Adrenal gland (tissue), 12 donors: Measurements from ENCODE around the gene TRIO. TPM values are rescaled to one million over a fixed set of nuclear protein-coding genes. Genes with fewer than 3 reads are reported as not detected.

Experiments
- DNase-seq, 7 donors: peaks; one replicate each; pipeline ENCODE4 v3.0.0-alpha.2; 2019 to 2020
- H3K27ac ChIP-seq, 5 donors: fragments of 200-600 bp; sonication (generic) in 4 of 5; 1 replicate in 3 of 5; 2 replicates in 2 of 5; pipeline versions ENCODE4 v1.5.1 to v1.8.0; 2016 to 2020; ENCODE audit warnings: mild to moderate bottlenecking in 1 of 5
- H3K27me3 ChIP-seq: fragments of 200-600 bp; 2 replicates; pipeline ENCODE4 v1.8.0; 2021
- H3K36me3 ChIP-seq, 2 donors: fragments of 200-600 bp; replicated peaks in 1 of 2; 1 replicate in 1 of 2; 2 replicates in 1 of 2; pipeline versions ENCODE4 v1.5.1 to v1.8.0; 2018 to 2022
- H3K4me1 ChIP-seq, 2 donors: fragments of 200-600 bp; replicated peaks in 1 of 2; 1 replicate in 1 of 2; 2 replicates in 1 of 2; pipeline versions ENCODE4 v1.5.1 to v1.8.0; 2018 to 2021
- H3K4me3 ChIP-seq, 4 donors: fragments of 200-600 bp; sonication (generic) in 3 of 4; one replicate each; pipeline ENCODE4 v1.5.1; 2016 to 2018
- H3K9me3 ChIP-seq, 3 donors: fragments of 200-600 bp; sonication (generic) in 1 of 3; replicated peaks in 1 of 3; 1 replicate in 2 of 3; 2 replicates in 1 of 3; pipeline versions ENCODE4 v1.5.1 to v1.8.0; 2016 to 2021
- POLR2A ChIP-seq, 2 donors: fragments of 450-650 bp; IDR thresholded peaks; one replicate each; pipeline ENCODE4 v1.6.1; 2017; ENCODE audit warnings: antibody characterized with exemption in 2 of 2, mild to moderate bottlenecking in 2 of 2, moderate library complexity in 1 of 2
- WGBS, 4 donors: extraction: QIAGEN DNeasy Blood & Tissue Kit in 2 of 4; methylation state at CpG; one replicate each; pipeline versions ENCODE4 v1.1.5 to v1.1.7; 2013 to 2017; 5-methylcytosine and 5-hydroxymethylcytosine counted together
- intact Hi-C, 2 donors: fragments of 100-400 bp; cut with DNase I; formaldehyde crosslinking; loops; one replicate each; pipeline versions ENCODE4 v1.14.1 to v1.15.0; 2022 to 2023
- polyA plus RNA-seq, 3 donors: library from polyadenylated mRNA; stranded (reverse); fragments of 200-250 nt in 2 of 3; fragments of 350-450 nt in 1 of 3; fragmentation: Illumina TruSeq in 1 of 3; extraction: RNeasy Lipid Tissue Mini Kit (QIAGEN cat#74804) in 1 of 3; gene quantifications; one replicate each; pipeline ENCODE4 v1.2.3, GENCODE V29; 2013 to 2014
- total RNA-seq, 9 donors: library from RNA; depleted of rRNA in 4 of 9; stranded (reverse); fragments of >200 nt in 4 of 9; fragments of 120-200 nt in 1 of 9; fragmentation: NEBNext Ultra II Directional in 1 of 9; extraction: Animal tissue kit (Norgen Biotek cat#: 25700) in 1 of 9; gene quantifications; one replicate each; pipeline versions ENCODE4 v1.1.0 to v1.2.4, GENCODE V29; 2013 to 2023
- TF ChIP-seq, protein P1 (sequence below), 6 experiments: fragments of 450-650 bp in 4 of 6; fragments of 200-600 bp in 2 of 6; sonication (generic) in 1 of 6; IDR thresholded peaks; 1 replicate in 5 of 6; 2 replicates in 1 of 6; pipeline versions ENCODE4 v1.5.1 to v1.8.0; 2016 to 2021; ENCODE audit warnings: antibody characterized with exemption in 6 of 6, mild to moderate bottlenecking in 2 of 6, moderate library complexity in 1 of 6
- donor health status: healthy with polysubstance abuse.
- donor health status: Bipolar disorder and iron deficiency.
- donor health status: DM: yes; HTN: yes; CAD: no.
- donor health status: DM: no; HTN: no; CAD: no.
- donor health status: DM: no; HTN: no; CAD: no.
- donor health status: DM: yes; HTN: yes; CAD: no.

TRIO gene
- total and polyA plus RNA-seq, 12 donors: 27.3 to 109 (median 72.4) TPM

DNA sequence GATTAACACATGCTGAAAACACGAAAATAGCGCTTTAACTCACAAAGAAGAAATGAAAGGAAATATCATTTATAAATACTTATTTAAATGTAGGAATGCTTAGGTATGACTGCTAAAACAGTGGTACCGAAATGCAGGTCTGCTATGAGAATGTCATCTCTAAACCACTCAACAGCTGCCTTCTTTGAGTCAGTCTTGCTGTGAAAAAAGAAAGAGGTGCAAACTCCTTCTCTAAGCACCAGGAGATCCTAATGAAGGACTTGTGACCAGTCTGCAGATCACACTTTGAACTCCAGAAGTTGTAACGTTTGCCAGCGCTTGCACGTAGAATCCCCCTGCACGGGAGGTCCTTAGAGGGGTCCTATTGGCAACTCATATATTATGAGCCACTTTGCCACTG is 86.6 kb downstream of the TRIO start:
- H3K27ac ChIP-seq: no peak overlapping the region
- H3K27me3 ChIP-seq: no peaks in the 10 kb centered on the region
- H3K36me3 ChIP-seq: no peaks in the 10 kb centered on the region
- intact Hi-C loops: no loop called here
- TF ChIP-seq, protein P1, sequence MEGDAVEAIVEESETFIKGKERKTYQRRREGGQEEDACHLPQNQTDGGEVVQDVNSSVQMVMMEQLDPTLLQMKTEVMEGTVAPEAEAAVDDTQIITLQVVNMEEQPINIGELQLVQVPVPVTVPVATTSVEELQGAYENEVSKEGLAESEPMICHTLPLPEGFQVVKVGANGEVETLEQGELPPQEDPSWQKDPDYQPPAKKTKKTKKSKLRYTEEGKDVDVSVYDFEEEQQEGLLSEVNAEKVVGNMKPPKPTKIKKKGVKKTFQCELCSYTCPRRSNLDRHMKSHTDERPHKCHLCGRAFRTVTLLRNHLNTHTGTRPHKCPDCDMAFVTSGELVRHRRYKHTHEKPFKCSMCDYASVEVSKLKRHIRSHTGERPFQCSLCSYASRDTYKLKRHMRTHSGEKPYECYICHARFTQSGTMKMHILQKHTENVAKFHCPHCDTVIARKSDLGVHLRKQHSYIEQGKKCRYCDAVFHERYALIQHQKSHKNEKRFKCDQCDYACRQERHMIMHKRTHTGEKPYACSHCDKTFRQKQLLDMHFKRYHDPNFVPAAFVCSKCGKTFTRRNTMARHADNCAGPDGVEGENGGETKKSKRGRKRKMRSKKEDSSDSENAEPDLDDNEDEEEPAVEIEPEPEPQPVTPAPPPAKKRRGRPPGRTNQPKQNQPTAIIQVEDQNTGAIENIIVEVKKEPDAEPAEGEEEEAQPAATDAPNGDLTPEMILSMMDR (IDR thresholded peaks at IDR 0.05): no peak
- TF ChIP-seq POLR2A (IDR thresholded peaks at IDR 0.05): no peak
- no peaks in the 10 kb centered on the region for H3K9me3 ChIP-seq
- peaks cover 0 to 5% of the 10 kb centered on the region in 2 donors for H3K4me1 ChIP-seq
- 85 to 94% (median 89%) methylated on average over 7 of the region's 7 CpGs for WGBS, 4 donors
- H3K4me3 ChIP-seq: no peak overlapping the region
- no peak for DNase-seq

DNA sequence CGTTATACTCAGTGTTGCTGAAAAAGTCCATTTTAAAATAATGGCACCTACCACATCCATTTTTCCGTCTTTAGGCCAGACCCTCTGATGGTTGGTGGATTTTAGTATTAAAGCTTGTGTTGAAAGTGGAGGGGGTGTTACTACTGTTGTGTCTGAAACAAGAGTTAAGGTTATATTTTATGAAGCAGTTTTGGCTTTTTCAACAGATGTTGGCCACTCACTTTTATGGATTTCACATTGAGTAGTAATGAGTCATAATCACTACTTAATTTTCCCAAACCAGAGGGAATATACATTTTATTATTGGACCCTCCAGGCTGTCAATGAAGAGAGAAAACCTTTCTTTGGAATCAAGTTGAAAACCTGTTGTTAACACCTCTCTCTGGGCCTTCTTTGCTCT is 88.0 kb downstream of the TRIO start:
- no peaks in the 10 kb centered on the region for H3K27me3 ChIP-seq
- H3K4me3 ChIP-seq: no peak overlapping the region
- peaks cover 0 to 5% of the 10 kb centered on the region in 2 donors for H3K4me1 ChIP-seq
- TF ChIP-seq, protein P1 (IDR thresholded peaks at IDR 0.05): no peak
- no peak for TF ChIP-seq POLR2A (IDR thresholded peaks at IDR 0.05)
- no peaks in the 10 kb centered on the region for H3K36me3 ChIP-seq
- no peaks in the 10 kb centered on the region for H3K9me3 ChIP-seq
- no peak for DNase-seq
- no peak overlapping the region for H3K27ac ChIP-seq
- WGBS, 4 donors: 93 to 98% (median 97%) methylated on average over 2 of the region's 2 CpGs
- intact Hi-C loops: no loop called here

DNA sequence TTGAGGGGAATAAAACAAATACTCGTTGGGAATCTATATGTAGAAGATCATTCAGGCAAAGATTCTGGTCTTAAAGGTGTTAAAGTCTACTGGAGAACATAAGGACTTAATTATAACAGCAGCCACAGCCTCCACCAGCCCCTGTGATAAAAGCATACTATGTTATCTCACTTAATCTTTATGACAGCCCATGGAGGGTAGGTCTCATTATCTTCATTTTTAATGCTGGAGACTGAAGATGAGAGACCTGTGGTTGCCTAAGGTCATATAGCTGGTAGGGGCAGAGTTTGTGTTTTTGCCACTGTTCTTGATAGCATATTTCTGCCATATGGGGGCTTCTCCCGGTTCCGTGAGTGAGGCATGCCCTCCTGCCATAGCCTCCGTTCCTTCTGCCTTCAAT is 88.7 kb downstream of the TRIO start:
- intact Hi-C loops: no loop called here
- H3K4me3 ChIP-seq: no peak overlapping the region
- H3K4me1 ChIP-seq: peaks cover 0 to 4% of the 10 kb centered on the region in 2 donors
- no peaks in the 10 kb centered on the region for H3K36me3 ChIP-seq
- no peaks in the 10 kb centered on the region for H3K9me3 ChIP-seq
- TF ChIP-seq, protein P1 (IDR thresholded peaks at IDR 0.05): no peak
- TF ChIP-seq POLR2A (IDR thresholded peaks at IDR 0.05): no peak
- 90 to 98% (median 94%) methylated on average over 4 of the region's 4 CpGs for WGBS, 4 donors
- no peak for DNase-seq
- H3K27me3 ChIP-seq: no peaks in the 10 kb centered on the region
- H3K27ac ChIP-seq: no peak overlapping the region

DNA sequence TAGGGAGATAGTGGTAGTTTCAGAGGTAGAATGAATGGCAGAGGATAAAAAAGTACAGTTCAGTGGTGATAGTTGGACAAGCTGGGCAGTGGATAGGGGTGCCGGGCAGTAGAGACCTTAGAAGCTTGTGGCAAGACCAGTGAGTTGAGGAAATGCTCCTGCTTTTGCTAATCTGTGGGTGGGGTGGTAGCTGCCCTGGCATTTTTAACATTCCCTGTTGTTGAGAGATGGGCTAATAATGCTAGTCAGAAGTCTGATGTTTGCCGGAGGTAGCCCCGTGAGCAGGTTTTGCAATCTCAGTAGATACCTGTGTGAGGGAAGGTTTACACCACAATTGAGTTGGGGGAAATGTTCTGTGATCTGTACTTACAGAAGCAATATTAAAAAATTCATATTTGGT is 91.1 kb downstream of the TRIO start:
- intact Hi-C loops: no loop called here
- TF ChIP-seq, protein P1 (IDR thresholded peaks at IDR 0.05): no peak
- no peak for TF ChIP-seq POLR2A (IDR thresholded peaks at IDR 0.05)
- Histone ChIP-seq H3K4me3 (no peak overlapping the region), H3K27me3 (no peaks in the 10 kb centered on the region), H3K4me1 (peaks cover 6 to 12% of the 10 kb centered on the region in 2 donors), H3K9me3 (no peaks in the 10 kb centered on the region), H3K27ac (no peak overlapping the region), H3K36me3 (no peaks in the 10 kb centered on the region)
- WGBS, 4 donors: 92 to 99% (median 96%) methylated on average over 3 of the region's 3 CpGs
- DNase-seq: no peak
